GM18861 (cell line): ENCODE measurements around the gene DNMT3B.

Experiments used
- ATAC-seq: cut with Tn5 transposase; IDR thresholded peaks from one replicate; pipeline ENCODE4 v1.9.1; 2021; ENCODE audit not compliant: unreplicated experiment

Gene DNMT3B

DNA sequence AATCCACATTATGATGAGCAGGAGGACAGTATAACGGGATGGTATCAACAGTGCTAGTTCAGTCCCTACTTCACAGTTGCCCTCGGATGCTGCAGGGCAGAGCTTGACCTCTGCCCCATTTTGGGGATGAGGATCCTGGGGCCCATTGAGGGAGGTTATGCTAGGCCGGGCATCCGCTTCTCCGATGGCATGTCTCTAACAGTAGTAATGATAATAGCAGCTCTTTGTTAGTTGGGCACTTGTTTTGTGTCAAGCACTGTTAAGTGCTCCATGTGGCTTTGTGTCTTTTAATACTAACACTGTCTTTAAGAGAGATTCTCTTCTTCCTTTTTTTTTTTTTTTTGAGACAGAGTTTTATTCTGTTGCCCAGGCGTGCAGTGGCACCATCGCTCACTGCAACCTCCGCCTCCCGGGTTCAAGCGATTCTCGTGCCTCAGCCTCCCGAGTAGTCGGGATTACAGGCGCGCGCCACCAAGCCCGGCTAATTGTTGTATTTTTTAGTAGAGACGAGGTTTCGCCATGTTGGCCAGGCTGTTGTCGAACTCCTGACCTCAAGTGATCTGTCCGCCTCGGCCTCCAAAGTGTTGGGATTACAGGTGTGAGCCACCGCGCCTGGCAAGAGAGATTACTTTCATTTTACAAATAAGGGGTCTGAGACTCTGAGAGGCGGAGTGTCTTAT, 58.7 kb downstream of the DNMT3B start:
- peak; percentile 6 for ATAC-seq

GRCh38 chr20:32822225-32822624, 60.0 kb downstream of the DNMT3B start:
- no peak for ATAC-seq

GRCh38 chr20:32823078-32823477, 60.9 kb downstream of the DNMT3B start:
- ATAC-seq, result no peak

DNA sequence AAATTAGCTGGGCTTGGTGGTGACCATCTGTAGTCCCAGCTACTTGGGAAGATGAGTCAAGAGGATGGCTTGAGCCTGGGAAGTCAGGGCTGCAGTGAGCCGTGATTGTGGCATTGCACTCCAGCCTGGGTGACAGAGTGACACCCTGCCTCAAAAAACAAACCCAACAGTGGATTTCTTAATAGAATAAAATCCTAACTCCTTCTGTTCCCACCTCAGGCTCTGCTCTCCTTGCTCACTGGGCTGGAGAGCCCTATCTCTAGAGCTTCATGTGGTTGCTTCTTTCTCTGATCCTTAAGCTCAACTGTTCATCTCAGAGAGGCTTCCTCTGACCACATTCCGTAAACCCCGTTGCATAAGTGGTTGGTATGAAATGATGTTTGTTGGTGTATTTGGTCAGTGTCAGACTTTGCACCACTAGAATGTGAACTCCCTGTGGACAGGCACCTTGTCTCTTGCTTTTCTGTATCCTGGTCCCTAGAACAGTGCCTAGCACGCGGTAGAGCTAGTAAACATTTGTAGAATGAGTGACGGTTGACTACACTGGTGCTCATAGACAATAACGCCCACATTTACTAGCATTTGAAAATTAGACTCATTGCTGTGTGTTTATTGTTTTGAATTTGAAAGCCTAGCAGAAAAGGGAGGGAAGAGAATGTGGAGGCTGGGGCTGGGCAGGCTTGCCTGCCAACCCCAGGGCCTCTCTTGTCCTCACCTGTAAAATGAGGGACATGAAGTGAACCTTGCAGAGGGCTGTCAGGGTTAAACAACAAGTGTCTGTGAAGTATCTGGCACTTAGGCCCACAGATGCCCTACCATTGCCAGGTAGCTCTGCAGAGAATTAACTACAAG, 61.8 kb downstream of the DNMT3B start:
- no peak for ATAC-seq

DNA sequence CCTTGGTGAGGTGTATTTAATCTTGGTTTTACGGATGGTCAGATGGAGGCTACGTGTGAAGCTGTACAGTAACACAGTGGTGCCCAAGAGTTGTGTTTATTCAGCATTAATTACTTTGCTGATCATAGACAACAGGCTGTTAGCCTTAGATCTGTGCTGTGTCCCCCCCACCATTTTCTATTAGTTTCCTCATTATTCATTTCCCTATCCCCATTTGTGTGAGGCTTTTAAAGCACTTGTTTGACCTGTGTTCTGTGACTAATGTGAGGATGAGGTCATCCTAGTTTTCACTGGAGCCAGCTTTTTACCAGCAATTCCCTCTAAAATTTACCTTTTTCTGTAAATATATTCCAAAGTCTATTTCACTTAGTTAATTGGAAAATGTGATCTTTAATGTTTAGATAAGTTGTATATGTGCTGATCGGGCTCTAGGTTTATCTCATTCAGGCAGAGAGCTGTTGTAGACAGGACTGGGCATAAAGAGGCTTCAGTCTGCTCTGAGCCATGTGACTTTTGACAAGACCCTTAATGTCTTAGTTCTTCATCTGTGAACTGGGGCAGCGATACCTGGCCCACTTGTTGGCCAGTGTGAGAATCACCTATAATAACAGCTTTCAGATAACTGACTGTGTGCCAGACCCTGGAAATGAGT, 66.0 kb downstream of the DNMT3B start:
- ATAC-seq, result no peak

- ATAC-seq, result no peak
These were observed 67.3 kb downstream of the DNMT3B start for GRCh38 chr20:32829311-32830005.

DNA sequence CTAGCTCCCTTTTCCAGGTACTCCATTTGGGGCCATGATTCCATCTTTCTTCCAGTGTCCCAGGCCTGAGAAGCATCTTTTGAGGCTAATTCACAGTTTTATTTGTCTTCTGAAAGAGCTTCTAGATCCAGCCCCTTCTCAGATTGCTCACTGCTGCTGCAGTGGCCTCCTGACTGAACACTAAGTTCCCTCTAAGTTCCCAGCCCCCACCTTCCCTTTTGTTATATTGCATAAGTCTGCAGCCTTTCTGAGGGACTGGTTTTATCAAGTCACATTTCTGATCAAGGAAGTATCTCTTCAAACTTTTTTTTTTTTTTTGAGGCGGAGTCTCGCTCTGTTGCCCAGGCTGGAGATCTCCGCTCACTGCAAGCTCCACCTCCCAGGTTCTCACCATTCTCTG, 68.3 kb downstream of the DNMT3B start:
- no peak for ATAC-seq

GRCh38 chr20:32831982-32832381, 69.8 kb downstream of the DNMT3B start:
- no peak for ATAC-seq

GRCh38 chr20:32832664-32833063, 70.5 kb downstream of the DNMT3B start:
- no peak for ATAC-seq

- no peak for ATAC-seq
These were observed 72.8 kb downstream of the DNMT3B start for GRCh38 chr20:32834972-32835371.

DNA sequence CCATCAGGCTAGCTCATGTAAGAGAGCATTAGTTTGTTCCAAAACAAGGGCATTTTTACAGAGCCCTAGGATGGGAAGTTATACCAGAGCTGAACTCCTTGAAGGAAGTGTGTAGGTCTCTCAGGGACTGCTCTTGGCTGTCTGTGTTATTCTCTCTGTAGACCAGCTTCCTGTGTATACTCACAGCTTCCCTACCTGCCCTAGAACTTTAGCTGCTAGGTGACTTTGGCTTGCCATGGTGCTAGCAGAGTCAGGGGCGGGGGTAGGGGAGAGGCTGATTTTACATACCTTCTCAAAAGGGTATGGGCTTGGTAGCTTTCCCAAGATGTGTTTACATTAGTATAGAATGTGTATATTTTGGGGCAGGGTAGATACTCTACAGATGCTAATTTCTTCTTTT, 75.0 kb downstream of the DNMT3B start:
- no peak for ATAC-seq

DNA sequence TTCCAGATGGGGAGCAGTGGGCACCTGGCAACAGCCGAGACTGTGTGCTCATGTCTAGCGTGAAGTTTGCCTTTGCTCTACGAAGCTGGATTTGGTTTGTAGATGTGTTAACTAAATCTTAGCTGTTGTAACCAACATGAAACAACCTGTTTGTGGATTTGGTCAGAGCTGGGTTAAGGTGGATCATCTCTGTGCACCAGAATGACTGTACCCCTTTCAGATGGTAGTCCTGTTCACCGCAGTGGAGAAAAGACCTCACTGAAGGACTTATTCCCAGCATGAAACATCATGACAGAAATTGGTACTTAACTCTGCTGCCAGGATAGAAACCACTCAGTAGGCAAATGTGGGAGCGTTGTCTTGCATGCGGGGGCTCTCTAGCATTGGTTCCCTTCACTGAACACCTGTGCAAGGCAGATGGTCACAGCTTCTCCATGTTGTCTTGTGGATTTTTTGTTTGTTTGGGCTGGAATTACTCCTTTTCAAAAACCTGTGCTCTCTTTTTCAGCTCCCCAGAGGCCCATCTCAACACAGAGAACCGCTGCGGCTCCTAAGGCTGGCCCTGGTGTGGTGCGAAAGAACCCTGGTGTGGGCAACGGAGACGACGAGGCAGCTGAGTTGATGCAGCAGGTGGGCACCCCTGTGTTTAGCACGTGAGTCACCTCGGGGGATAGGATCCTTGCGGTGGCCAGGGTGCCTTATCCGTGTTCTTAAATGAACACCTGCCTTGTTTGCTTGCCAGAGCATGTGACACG, 77.2 kb downstream of the DNMT3B start:
- ATAC-seq, result no peak

DNA sequence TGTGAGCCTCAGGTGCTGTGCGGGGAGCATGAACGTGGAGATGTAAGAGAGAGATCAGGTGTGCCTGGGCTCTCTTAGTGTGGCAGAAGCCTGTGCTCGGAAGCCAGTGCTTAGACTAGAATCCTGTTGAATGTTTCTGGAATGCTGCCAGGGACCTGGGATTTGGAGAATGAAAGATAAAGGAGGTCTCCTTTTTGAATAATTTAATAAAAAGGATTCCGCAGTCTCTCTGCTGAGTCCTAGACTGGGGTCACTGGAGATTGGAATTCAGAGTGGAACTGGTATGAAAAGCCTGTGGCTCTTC, 77.7 kb downstream of the DNMT3B start:
- no peak for ATAC-seq

- no peak for ATAC-seq
These were observed 79.0 kb downstream of the DNMT3B start for GRCh38 chr20:32841174-32841573.

GRCh38 chr20:32841632-32842031, 79.4 kb downstream of the DNMT3B start:
- no peak for ATAC-seq

- ATAC-seq, result no peak
These were observed 80.7 kb downstream of the DNMT3B start for GRCh38 chr20:32842688-32843524.

- no peak for ATAC-seq
These were observed 83.6 kb downstream of the DNMT3B start for GRCh38 chr20:32845786-32846185.

GRCh38 chr20:32846852-32847251, 84.7 kb downstream of the DNMT3B start:
- ATAC-seq, result no peak

GRCh38 chr20:32847964-32848363, 85.8 kb downstream of the DNMT3B start:
- ATAC-seq, result no peak

DNA sequence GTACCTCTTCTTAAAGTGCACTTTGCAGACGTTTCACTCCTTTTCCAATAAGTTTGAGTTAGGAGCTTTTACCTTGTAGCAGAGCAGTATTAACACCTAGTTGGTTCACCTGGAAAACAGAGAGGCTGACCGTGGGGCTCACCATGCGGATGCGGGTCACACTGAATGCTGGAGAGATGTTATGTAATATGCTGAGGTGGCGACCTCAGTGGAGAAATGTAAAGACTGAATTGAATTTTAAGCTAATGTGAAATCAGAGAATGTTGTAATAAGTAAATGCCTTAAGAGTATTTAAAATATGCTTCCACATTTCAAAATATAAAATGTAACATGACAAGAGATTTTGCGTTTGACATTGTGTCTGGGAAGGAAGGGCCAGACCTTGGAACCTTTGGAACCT, 86.7 kb downstream of the DNMT3B start:
- ATAC-seq, result no peak
